ENCODE measurements around the gene CLDN9. TPM values are rescaled to one million over a fixed set of nuclear protein-coding genes. Genes with fewer than 3 reads are reported as not detected.

Gene CLDN9
- total RNA-seq, 2 donors from 2014 or later: 0.91 TPM; not detected in 1

DNA sequence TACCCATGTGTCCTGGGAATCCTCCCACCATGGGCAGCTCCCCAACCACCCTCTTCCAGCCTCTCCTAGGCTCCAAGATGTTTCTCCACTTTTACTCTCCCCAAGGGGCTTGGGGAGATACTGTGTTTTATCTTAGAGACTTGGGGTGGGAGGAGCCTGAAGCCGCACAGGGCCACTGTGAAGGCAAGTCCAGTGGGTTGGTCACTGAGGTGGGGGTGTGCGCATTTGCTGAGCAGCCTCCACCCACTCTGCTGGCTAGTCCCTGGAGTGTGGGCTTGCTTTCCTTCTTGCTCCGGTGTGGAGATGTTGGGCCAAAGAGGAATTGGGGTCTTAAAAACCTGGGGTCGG, 4.1 kb upstream of the CLDN9 start:
- Histone ChIP-seq H3K4me1 (replicated peaks) (peaks cover 7% of the 10 kb centered on the region), H3K4me3 (no peak overlapping the region), H3K9me3 (no peaks in the 10 kb centered on the region), H3K27ac (no peak overlapping the region), H3K27me3 (replicated peaks; ENCODE audit: insufficient read depth) (no peaks in the 10 kb centered on the region), H3K36me3 (no peaks in the 10 kb centered on the region)
- WGBS: 73% methylated on average over 4 of the region's 4 CpGs
- DNase-seq (ENCODE audit: low spot score): no peak
- intact Hi-C loops (cut with DNase I): no loop called here
- TF ChIP-seq, protein P1, sequence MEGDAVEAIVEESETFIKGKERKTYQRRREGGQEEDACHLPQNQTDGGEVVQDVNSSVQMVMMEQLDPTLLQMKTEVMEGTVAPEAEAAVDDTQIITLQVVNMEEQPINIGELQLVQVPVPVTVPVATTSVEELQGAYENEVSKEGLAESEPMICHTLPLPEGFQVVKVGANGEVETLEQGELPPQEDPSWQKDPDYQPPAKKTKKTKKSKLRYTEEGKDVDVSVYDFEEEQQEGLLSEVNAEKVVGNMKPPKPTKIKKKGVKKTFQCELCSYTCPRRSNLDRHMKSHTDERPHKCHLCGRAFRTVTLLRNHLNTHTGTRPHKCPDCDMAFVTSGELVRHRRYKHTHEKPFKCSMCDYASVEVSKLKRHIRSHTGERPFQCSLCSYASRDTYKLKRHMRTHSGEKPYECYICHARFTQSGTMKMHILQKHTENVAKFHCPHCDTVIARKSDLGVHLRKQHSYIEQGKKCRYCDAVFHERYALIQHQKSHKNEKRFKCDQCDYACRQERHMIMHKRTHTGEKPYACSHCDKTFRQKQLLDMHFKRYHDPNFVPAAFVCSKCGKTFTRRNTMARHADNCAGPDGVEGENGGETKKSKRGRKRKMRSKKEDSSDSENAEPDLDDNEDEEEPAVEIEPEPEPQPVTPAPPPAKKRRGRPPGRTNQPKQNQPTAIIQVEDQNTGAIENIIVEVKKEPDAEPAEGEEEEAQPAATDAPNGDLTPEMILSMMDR (IDR thresholded peaks at IDR 0.05): no peak
- no peak for TF ChIP-seq POLR2A (IDR thresholded peaks at IDR 0.05)
- TF ChIP-seq POLR2AphosphoS5 (IDR thresholded peaks at IDR 0.05): no peak

DNA sequence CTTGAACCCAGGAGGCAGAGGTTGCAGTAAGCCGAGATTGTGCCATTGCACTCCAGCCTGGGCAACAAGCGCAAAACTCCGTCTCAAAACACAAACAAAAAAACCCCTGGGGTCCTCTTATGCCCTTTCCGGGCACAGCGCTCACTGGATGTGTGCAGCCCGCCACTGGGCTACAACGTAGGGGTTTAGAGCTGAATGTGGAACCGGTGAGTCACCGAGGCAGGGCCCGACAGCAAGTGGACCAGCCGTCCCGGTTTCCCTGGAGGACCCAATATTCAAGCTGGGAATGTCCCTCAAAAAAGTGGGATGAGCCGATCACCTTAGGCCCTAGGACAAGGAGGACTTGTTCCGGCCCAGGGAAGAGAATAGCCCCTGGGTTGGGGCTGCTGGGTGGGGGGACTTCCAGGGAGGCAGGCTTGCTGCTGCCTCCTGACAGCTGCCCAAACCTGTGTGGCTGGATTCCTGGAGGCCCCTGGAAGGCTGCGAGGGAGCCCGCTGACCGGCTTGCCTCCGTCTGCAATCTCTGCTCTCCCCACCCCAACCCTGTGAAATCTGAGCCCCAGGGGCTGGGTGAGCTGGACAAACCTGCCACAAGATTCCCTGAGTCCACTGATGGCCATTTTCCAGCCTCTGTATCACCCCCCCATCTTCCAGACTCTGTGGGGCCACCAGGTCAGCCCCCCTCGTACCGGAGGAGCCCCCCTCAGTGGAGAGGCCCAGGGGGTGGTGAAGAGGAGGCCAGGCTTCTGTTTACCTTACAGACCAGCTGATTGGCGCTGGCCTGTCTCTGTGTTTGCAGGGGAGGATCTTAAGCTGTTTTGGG, 2.9 kb upstream of the CLDN9 start:
- Histone ChIP-seq H3K4me3 (no peak overlapping the region), H3K36me3 (no peaks in the 10 kb centered on the region), H3K27ac (peak overlapping the region; percentile 52 to 57), H3K27me3 (replicated peaks; ENCODE audit: insufficient read depth) (no peaks in the 10 kb centered on the region), H3K4me1 (replicated peaks) (peaks cover 7% of the 10 kb centered on the region), H3K9me3 (no peaks in the 10 kb centered on the region)
- no peak for TF ChIP-seq POLR2A (IDR thresholded peaks at IDR 0.05)
- TF ChIP-seq POLR2AphosphoS5 (IDR thresholded peaks at IDR 0.05): peak; percentile 56
- TF ChIP-seq, protein P1 (IDR thresholded peaks at IDR 0.05): no peak
- peak; percentile 81 for DNase-seq (ENCODE audit: low spot score)
- intact Hi-C loops (cut with DNase I): no loop called here
- WGBS: 43% methylated on average over 21 of the region's 21 CpGs

DNA sequence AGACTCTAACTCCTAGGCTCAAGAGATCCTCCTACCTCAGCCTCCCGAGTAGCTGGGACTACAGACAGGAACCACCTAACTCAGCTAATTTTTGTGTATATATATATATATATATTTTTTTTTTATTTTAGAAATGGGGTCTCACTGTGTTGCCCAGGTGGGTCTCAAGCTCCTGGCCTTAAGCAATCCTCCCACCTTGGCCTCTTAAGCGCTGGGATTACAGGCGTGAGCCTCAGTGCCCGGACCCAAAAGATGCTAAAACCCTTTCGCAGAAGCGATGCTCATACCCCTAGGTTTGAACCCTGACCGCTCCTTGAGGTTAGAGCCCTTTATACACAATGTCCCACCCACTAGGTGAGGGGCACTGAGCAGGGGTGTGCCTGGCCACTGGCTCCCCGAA, 2.2 kb upstream of the CLDN9 start:
- H3K9me3 ChIP-seq: no peaks in the 10 kb centered on the region
- peak overlapping the region; percentile 52 to 57 for H3K27ac ChIP-seq
- no peaks in the 10 kb centered on the region for H3K27me3 ChIP-seq (replicated peaks; ENCODE audit: insufficient read depth)
- H3K4me1 ChIP-seq (replicated peaks): peaks cover 7% of the 10 kb centered on the region
- no peak for DNase-seq (ENCODE audit: low spot score)
- H3K36me3 ChIP-seq: no peaks in the 10 kb centered on the region
- intact Hi-C loops (cut with DNase I): no loop called here
- H3K4me3 ChIP-seq: no peak overlapping the region
- WGBS: 93% methylated on average over 8 of the region's 8 CpGs
- TF ChIP-seq POLR2A (IDR thresholded peaks at IDR 0.05) (no peak), POLR2AphosphoS5 (IDR thresholded peaks at IDR 0.05) (no peak)
- TF ChIP-seq, protein P1 (IDR thresholded peaks at IDR 0.05): no peak

DNA sequence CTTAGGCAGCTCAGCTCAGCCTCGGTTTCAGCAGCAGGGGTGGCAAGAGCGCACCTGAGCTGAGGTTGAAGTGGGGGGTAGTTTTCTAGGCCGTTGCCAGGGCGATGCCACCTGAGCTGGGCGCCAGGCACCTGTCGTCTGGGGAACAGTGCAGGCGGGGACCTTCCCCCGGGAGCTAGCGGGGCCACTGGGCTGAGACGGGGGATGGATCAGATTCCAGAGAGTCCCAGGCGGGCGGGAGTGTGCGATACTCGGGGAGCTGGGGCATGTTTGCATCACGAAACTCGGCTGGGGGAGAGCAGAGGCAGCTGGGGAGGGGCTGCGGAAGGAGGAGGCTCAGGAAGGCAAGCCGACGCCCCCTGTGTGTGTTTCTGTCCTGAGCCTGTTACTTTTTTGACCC, 477 bp upstream of the CLDN9 start:
- WGBS: 17% methylated on average over 19 of the region's 19 CpGs
- Histone ChIP-seq H3K9me3 (no peaks in the 10 kb centered on the region), H3K27ac (no peak overlapping the region), H3K4me3 (no peak overlapping the region), H3K36me3 (no peaks in the 10 kb centered on the region), H3K4me1 (replicated peaks) (peaks cover 7% of the 10 kb centered on the region), H3K27me3 (replicated peaks; ENCODE audit: insufficient read depth) (no peaks in the 10 kb centered on the region)
- intact Hi-C loops (cut with DNase I): no loop called here
- no peak for TF ChIP-seq POLR2AphosphoS5 (IDR thresholded peaks at IDR 0.05)
- TF ChIP-seq, protein P1 (IDR thresholded peaks at IDR 0.05): no peak
- TF ChIP-seq POLR2A (IDR thresholded peaks at IDR 0.05): no peak
- no peak for DNase-seq (ENCODE audit: low spot score)

DNA sequence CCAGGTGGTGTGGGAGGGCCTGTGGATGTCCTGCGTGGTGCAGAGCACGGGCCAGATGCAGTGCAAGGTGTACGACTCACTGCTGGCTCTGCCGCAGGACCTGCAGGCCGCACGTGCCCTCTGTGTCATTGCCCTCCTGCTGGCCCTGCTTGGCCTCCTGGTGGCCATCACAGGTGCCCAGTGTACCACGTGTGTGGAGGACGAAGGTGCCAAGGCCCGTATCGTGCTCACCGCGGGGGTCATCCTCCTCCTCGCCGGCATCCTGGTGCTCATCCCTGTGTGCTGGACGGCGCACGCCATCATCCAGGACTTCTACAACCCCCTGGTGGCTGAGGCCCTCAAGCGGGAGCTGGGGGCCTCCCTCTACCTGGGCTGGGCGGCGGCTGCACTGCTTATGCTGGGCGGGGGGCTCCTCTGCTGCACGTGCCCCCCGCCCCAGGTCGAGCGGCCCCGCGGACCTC, 798 bp downstream of the CLDN9 start:
- H3K4me3 ChIP-seq: no peak overlapping the region
- no peaks in the 10 kb centered on the region for H3K36me3 ChIP-seq
- H3K27ac ChIP-seq: no peak overlapping the region
- intact Hi-C loops (cut with DNase I): no loop called here
- H3K4me1 ChIP-seq (replicated peaks): peaks cover 7% of the 10 kb centered on the region
- H3K27me3 ChIP-seq (replicated peaks; ENCODE audit: insufficient read depth): no peaks in the 10 kb centered on the region
- WGBS: 83% methylated on average over 17 of the region's 27 CpGs
- no peaks in the 10 kb centered on the region for H3K9me3 ChIP-seq
- no peak for TF ChIP-seq POLR2AphosphoS5 (IDR thresholded peaks at IDR 0.05)
- TF ChIP-seq, protein P1 (IDR thresholded peaks at IDR 0.05): no peak
- TF ChIP-seq POLR2A (IDR thresholded peaks at IDR 0.05): no peak
- no peak for DNase-seq (ENCODE audit: low spot score)
